MM.1S (cell line): ENCODE measurements around the gene FXYD4.
"Not testable (repeated sequence)": the region's sequence is repeated elsewhere in the genome, so short reads cannot be mapped to it uniquely, and the experiment has no call there.

Source experiments
- DNase-seq: peaks from one replicate; pipeline ENCODE4 v3.0.0-alpha.2; 2015
- H2AFZ ChIP-seq: fragments of 300-600 bp; sonication (generic); 2 replicates; pipeline ENCODE4 v1.6.0; 2016; ENCODE audit warnings: antibody characterized with exemption, low read length
- H3F3A ChIP-seq: fragments of 300-600 bp; sonication (generic); 2 replicates; pipeline ENCODE4 v1.6.1; 2016; ENCODE audit warnings: mild to moderate bottlenecking, antibody characterized with exemption, low read length, moderate library complexity, mixed read lengths; ENCODE audit not compliant: insufficient read depth
- H3K27ac ChIP-seq: fragments of 300-600 bp; sonication (generic); 2 replicates; pipeline ENCODE4 v1.5.1; 2016; ENCODE audit warnings: mild to moderate bottlenecking, low read length
- H3K27me3 ChIP-seq: fragments of 300-600 bp; sonication (generic); replicated peaks from 2 replicates; pipeline ENCODE4 v1.6.0; 2016; ENCODE audit warnings: low read length; ENCODE audit not compliant: insufficient read depth
- H3K36me3 ChIP-seq: fragments of 300-600 bp; sonication (generic); replicated peaks from 2 replicates; pipeline ENCODE4 v1.6.1; 2016; ENCODE audit warnings: mild to moderate bottlenecking, low read length, mixed read lengths; ENCODE audit not compliant: insufficient read depth
- H3K4me1 ChIP-seq: fragments of 300-600 bp; sonication (generic); 2 replicates; pipeline ENCODE4 v1.6.1; 2016; ENCODE audit warnings: low read length, mixed read lengths
- H3K4me2 ChIP-seq: fragments of 300-600 bp; sonication (generic); 2 replicates; pipeline ENCODE4 v1.6.0; 2016; ENCODE audit warnings: low read depth, low read length
- H3K4me3 ChIP-seq: fragments of 300-600 bp; sonication (generic); 2 replicates; pipeline ENCODE4 v1.5.1; 2016; ENCODE audit warnings: low read length, mixed read lengths
- H3K79me2 ChIP-seq: fragments of 300-600 bp; sonication (generic); 2 replicates; pipeline ENCODE4 v1.6.1; 2016; ENCODE audit warnings: mixed run types, low read length, mixed read lengths
- H3K9ac ChIP-seq: fragments of 300-600 bp; sonication (generic); 2 replicates; pipeline ENCODE4 v1.6.1; 2016; ENCODE audit warnings: low read length, mixed read lengths
- H3K9me2 ChIP-seq: fragments of 300-600 bp; sonication (generic); replicated peaks from 2 replicates; pipeline ENCODE4 v1.6.1; 2016; ENCODE audit warnings: mild to moderate bottlenecking, low read length, mixed read lengths; ENCODE audit not compliant: insufficient read depth
- H3K9me3 ChIP-seq: fragments of 300-600 bp; sonication (generic); replicated peaks from 2 replicates; pipeline ENCODE4 v1.6.1; 2016; ENCODE audit warnings: mild to moderate bottlenecking, low read length, mixed read lengths; ENCODE audit not compliant: insufficient read depth
- H4K20me1 ChIP-seq: fragments of 300-600 bp; sonication (generic); 2 replicates; pipeline ENCODE4 v1.6.1; 2016; ENCODE audit warnings: mild to moderate bottlenecking, low read length, moderate library complexity, mixed read lengths; ENCODE audit not compliant: insufficient read depth
- EZH2 ChIP-seq: fragments of 300-600 bp; sonication (generic); optimal IDR thresholded peaks from 2 replicates; pipeline ENCODE3; 2017; ENCODE audit warnings: low read depth, mild to moderate bottlenecking, antibody characterized with exemption, low read length, mixed read lengths
- EZH2phosphoT487 ChIP-seq: fragments of 300-600 bp; sonication (generic); IDR thresholded peaks from 2 replicates; pipeline ENCODE4 v1.6.1; 2018; ENCODE audit warnings: antibody characterized with exemption, low read length
- TF ChIP-seq, protein P1 (sequence below): fragments of 300-600 bp; sonication (generic); IDR thresholded peaks from 2 replicates; pipeline ENCODE4 v1.5.1; 2016; ENCODE audit warnings: antibody characterized with exemption, low read length, mixed read lengths

The FXYD4 gene

DNA sequence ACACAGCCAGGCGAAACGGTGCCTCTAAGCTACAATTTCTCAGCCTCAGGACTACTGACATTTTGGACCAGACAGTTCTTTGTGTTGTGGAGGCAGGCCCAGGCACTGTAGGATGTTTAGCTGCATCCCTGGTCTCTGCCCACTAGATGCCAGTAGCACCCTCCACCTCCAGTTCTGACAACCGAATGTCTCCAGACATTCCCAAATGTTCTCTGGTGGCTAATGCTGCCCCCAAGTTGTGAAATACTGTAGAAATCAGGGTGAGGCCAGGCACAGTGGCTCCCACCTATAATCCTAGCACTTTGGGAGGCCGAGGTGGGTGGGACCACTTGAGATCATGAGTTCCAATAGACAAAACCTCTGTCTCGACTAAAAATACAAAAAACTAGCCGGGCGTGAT, 19.3 kb downstream of the FXYD4 start:
- Histone ChIP-seq H3K4me1 (peaks cover 22% of the 10 kb centered on the region), H3K9ac (no peak overlapping the region), H3K9me2 (no peaks in the 10 kb centered on the region), H3K79me2 (peaks cover 96% of the 10 kb centered on the region), H3K27me3 (no peaks in the 10 kb centered on the region), H3K9me3 (no peaks in the 10 kb centered on the region), H3K27ac (no peak overlapping the region), H3K4me3 (no peak overlapping the region), H3F3A (peaks cover 77% of the 10 kb centered on the region), H3K4me2 (no peak overlapping the region), H4K20me1 (peaks cover 85% of the 10 kb centered on the region), H3K36me3 (peaks cover 59% of the 10 kb centered on the region), H2AFZ (no peak overlapping the region)
- TF ChIP-seq EZH2phosphoT487: no peak
- TF ChIP-seq, protein P1, sequence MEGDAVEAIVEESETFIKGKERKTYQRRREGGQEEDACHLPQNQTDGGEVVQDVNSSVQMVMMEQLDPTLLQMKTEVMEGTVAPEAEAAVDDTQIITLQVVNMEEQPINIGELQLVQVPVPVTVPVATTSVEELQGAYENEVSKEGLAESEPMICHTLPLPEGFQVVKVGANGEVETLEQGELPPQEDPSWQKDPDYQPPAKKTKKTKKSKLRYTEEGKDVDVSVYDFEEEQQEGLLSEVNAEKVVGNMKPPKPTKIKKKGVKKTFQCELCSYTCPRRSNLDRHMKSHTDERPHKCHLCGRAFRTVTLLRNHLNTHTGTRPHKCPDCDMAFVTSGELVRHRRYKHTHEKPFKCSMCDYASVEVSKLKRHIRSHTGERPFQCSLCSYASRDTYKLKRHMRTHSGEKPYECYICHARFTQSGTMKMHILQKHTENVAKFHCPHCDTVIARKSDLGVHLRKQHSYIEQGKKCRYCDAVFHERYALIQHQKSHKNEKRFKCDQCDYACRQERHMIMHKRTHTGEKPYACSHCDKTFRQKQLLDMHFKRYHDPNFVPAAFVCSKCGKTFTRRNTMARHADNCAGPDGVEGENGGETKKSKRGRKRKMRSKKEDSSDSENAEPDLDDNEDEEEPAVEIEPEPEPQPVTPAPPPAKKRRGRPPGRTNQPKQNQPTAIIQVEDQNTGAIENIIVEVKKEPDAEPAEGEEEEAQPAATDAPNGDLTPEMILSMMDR: peak; percentile 40
- no peak for DNase-seq

DNA sequence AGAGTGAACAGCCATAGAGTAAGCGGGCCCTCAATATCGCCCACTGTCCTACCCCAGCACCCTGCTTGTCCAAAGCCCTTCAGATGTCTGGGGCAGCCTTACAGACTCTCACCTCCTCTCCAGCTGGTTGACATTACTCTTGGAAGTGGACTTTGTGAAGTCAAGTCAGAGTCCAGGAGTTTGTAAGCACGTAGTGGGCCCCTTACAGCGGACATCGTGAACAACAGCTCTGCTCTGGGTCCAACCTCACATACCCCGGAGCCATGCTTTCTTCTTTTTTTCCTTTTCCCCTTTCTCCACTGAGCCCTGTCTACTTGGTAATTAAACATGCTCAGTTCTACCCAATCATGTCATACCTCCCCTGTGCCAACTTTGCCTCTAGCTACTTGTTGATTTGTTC, 20.1 kb downstream of the FXYD4 start:
- Histone ChIP-seq H3F3A (peaks cover 78% of the 10 kb centered on the region), H3K27me3 (no peaks in the 10 kb centered on the region), H4K20me1 (peaks cover 80% of the 10 kb centered on the region), H3K9me2 (no peaks in the 10 kb centered on the region), H3K9me3 (no peaks in the 10 kb centered on the region), H3K79me2 (peaks cover 99% of the 10 kb centered on the region), H3K36me3 (peaks cover 52% of the 10 kb centered on the region), H3K4me3 (no peak overlapping the region), H3K9ac (no peak overlapping the region), H3K4me2 (no peak overlapping the region), H3K4me1 (peaks cover 22% of the 10 kb centered on the region), H2AFZ (no peak overlapping the region), H3K27ac (no peak overlapping the region)
- TF ChIP-seq EZH2phosphoT487 (no peak), EZH2 (no peak)
- TF ChIP-seq, protein P1: no peak
- no peak for DNase-seq

DNA sequence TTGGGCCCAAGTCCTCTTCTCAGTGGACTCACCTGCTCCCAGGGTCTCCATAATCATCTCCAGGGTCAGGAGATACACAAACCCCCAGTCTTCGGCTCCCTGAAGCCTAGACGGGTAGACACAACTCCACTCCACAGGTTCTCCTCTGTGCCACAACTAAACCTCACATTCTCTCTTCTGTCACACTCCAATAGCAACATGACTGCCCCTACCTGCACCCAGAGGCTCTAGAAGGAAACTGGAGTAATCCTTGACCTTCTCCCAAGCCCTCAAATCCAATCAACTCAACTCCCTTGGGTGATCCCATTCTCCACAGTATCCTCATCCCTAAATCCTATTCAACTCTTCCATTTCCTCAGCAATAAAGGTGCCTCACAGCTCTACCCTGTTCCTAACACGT, 21.3 kb downstream of the FXYD4 start:
- H3K36me3 ChIP-seq: peaks cover 40% of the 10 kb centered on the region
- no peak overlapping the region for H3K4me3 ChIP-seq
- H3K79me2 ChIP-seq: peaks cover 95% of the 10 kb centered on the region
- no peak for DNase-seq
- no peak overlapping the region for H3K4me2 ChIP-seq
- H3K9me2 ChIP-seq: no peaks in the 10 kb centered on the region
- no peaks in the 10 kb centered on the region for H3K9me3 ChIP-seq
- no peak overlapping the region for H3K27ac ChIP-seq
- H2AFZ ChIP-seq: no peak overlapping the region
- peaks cover 74% of the 10 kb centered on the region for H3F3A ChIP-seq
- no peak overlapping the region for H3K9ac ChIP-seq
- peaks cover 22% of the 10 kb centered on the region for H3K4me1 ChIP-seq
- H4K20me1 ChIP-seq: peaks cover 67% of the 10 kb centered on the region
- H3K27me3 ChIP-seq: no peaks in the 10 kb centered on the region
- TF ChIP-seq, protein P1: no peak
- TF ChIP-seq EZH2phosphoT487 (no peak), EZH2 (no peak)

DNA sequence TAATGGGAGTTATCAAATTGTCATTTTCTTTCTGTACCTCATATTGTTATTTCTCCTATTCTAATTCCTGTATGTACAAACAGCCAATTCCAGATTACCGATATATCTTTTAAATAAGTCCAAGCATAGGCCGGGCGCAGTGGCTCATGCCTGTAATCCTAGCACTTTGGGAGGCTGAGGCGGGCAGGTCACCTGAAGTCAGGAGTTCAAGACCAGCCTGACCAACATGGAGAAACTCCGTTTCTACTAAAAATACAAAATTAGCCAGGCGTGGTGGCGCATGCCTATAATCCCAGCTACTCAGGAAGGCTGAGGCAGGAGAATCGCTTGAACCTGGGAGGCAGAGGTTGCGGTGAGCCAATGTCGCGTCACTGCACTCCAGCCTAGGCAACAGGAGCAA, 21.8 kb downstream of the FXYD4 start:
- peaks cover 63% of the 10 kb centered on the region for H4K20me1 ChIP-seq

More for the DNA sequence above, 21.8 kb downstream of the FXYD4 start:
- H3K79me2 ChIP-seq: peaks cover 95% of the 10 kb centered on the region
- H3K27ac ChIP-seq, H3K4me3 ChIP-seq, H3K9ac ChIP-seq, H3K9me2 ChIP-seq, H3K4me2 ChIP-seq, H3K9me3 ChIP-seq, DNase-seq, H2AFZ ChIP-seq, H3K27me3 ChIP-seq: not testable (repeated sequence)
- H3K36me3 ChIP-seq: peaks cover 38% of the 10 kb centered on the region
- H3K4me1 ChIP-seq: peaks cover 22% of the 10 kb centered on the region
- H3F3A ChIP-seq: peaks cover 74% of the 10 kb centered on the region
